Uterus (tissue), 2 donors: ENCODE results near the gene ARHGAP10.

Experiments
- POLR2A ChIP-seq, 2 donors: fragments of 450-650 bp; IDR thresholded peaks; one replicate each; pipeline ENCODE4 v1.6.1; 2016; ENCODE audit warnings: antibody characterized with exemption in 2 of 2, mild to moderate bottlenecking in 1 of 2, moderate library complexity in 1 of 2
- TF ChIP-seq, protein P1 (sequence below), 4 experiments: fragments of 200-600 bp in 2 of 4; fragments of 450-650 bp in 2 of 4; sonication (generic) in 2 of 4; IDR thresholded peaks; one replicate each; pipeline ENCODE4 v1.5.1; 2016 to 2019; ENCODE audit warnings: antibody characterized with exemption in 4 of 4, mild to moderate bottlenecking in 2 of 4, moderate library complexity in 1 of 4

DNA sequence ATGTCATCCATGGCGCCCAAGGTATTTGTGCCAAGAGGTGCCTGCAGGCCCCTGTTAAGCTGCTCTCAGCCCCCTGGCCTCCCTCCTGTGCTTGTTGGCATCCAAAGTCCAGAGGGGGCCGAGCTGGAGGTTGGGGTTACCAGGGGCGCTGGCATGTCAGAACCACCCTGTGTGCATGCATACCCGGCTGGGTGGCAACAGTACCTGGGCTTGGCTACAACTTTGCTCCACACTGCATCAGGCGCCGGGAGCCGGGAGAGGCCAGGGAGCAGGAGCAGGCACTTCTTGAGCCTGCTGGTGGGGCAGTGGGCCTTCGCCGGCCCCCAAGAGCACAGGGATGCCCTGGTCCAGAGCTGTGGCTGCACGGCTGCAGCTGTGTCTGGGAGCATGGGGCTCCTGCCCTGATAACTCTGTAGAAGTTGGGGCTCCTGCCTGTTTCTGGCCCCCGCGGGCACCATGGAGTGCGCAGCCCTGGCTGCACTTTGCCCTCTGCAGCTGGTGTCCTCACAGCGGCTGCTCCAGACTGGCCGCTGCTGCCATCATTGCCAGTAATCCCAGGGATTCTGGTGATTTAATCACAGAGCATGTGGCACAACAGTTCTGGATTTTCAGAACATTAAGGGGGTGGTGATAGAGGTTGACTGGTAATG lies 130.3 kb downstream of the ARHGAP10 start:
- TF ChIP-seq, protein P1, sequence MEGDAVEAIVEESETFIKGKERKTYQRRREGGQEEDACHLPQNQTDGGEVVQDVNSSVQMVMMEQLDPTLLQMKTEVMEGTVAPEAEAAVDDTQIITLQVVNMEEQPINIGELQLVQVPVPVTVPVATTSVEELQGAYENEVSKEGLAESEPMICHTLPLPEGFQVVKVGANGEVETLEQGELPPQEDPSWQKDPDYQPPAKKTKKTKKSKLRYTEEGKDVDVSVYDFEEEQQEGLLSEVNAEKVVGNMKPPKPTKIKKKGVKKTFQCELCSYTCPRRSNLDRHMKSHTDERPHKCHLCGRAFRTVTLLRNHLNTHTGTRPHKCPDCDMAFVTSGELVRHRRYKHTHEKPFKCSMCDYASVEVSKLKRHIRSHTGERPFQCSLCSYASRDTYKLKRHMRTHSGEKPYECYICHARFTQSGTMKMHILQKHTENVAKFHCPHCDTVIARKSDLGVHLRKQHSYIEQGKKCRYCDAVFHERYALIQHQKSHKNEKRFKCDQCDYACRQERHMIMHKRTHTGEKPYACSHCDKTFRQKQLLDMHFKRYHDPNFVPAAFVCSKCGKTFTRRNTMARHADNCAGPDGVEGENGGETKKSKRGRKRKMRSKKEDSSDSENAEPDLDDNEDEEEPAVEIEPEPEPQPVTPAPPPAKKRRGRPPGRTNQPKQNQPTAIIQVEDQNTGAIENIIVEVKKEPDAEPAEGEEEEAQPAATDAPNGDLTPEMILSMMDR (IDR thresholded peaks at IDR 0.05), result no peak
- TF ChIP-seq POLR2A (IDR thresholded peaks at IDR 0.05), result no peak
